WTC11 (cell line): ENCODE results near the gene NFIA. TPM values are rescaled to one million over a fixed set of nuclear protein-coding genes. Genes with fewer than 3 reads are reported as not detected.

Source experiments
- ATAC-seq: fragments of 200-7000 bp; cut with Tn5 transposase; 2 replicates; pipeline ENCODE4 v1.10.0; 2021; ENCODE audit warnings: mild to moderate bottlenecking, moderate library complexity
- CTCF ChIA-PET: fragments of 300-600 bp; sonication (Branson Sonifier 250); formaldehyde crosslinking; loops from one replicate; lab custom pipeline; 2021; ENCODE audit warnings: antibody characterized with exemption; lab: Charles Lee
- POLR2A ChIA-PET: fragments of 350-600 bp; sonication (Branson Sonifier 250); formaldehyde crosslinking; loops from one replicate; lab custom pipeline; 2021; ENCODE audit warnings: antibody characterized with exemption; lab: Charles Lee
- DNase-seq: peaks from one replicate; pipeline ENCODE4 v3.0.0; 2021; ENCODE audit warnings: low spot score
- H3K27ac Mint-ChIP-seq: 2 replicates; pipeline ENCODE4 v1.8.0; 2021; ENCODE audit warnings: mixed read lengths
- H3K27me3 Mint-ChIP-seq: 2 replicates; pipeline ENCODE4 v1.8.0; 2021; ENCODE audit warnings: low read depth, mild to moderate bottlenecking, moderate library complexity, mixed read lengths
- H3K36me3 Mint-ChIP-seq: 2 replicates; pipeline ENCODE4 v1.8.0; 2021; ENCODE audit warnings: mixed read lengths
- H3K4me1 Mint-ChIP-seq: 2 replicates; pipeline ENCODE4 v1.8.0; 2022; ENCODE audit warnings: mixed read lengths
- H3K4me3 Mint-ChIP-seq: 2 replicates; pipeline ENCODE4 v1.8.0; 2021; ENCODE audit warnings: mild to moderate bottlenecking, moderate library complexity, mixed read lengths
- H3K9me3 Mint-ChIP-seq: 2 replicates; pipeline ENCODE4 v1.8.0; 2021; ENCODE audit warnings: mixed read lengths
- ATF6 ChIP-seq: sonication (generic); formaldehyde crosslinking; IDR thresholded peaks from 2 replicates; pipeline ENCODE4 v1.8.1; 2023; ENCODE audit warnings: mild to moderate bottlenecking, missing genetic modification reagents
- E2F1 ChIP-seq: sonication (generic); formaldehyde crosslinking; IDR thresholded peaks from 2 replicates; pipeline ENCODE4 v1.8.0; 2022; ENCODE audit warnings: mild to moderate bottlenecking, missing genetic modification reagents
- E2F4 ChIP-seq: sonication (generic); formaldehyde crosslinking; IDR thresholded peaks from 2 replicates; pipeline ENCODE4 v1.8.1; 2022; ENCODE audit warnings: low read depth, mild to moderate bottlenecking, moderate library complexity, missing genetic modification reagents, borderline replicate concordance
- ESRRA ChIP-seq: sonication (generic); formaldehyde crosslinking; IDR thresholded peaks from 2 replicates; pipeline ENCODE4 v1.8.1; 2022; ENCODE audit warnings: mild to moderate bottlenecking, missing genetic modification reagents, borderline replicate concordance
- FOXP1 ChIP-seq: sonication (generic); formaldehyde crosslinking; IDR thresholded peaks from 2 replicates; pipeline ENCODE4 v1.8.0; 2022; ENCODE audit warnings: missing genetic modification reagents, mild to moderate bottlenecking, moderate library complexity, borderline replicate concordance
- IRF2 ChIP-seq: sonication (generic); formaldehyde crosslinking; IDR thresholded peaks from 2 replicates; pipeline ENCODE4 v1.8.0; 2022; ENCODE audit warnings: low read depth, missing genetic modification reagents, borderline replicate concordance
- MAX ChIP-seq: sonication (generic); formaldehyde crosslinking; IDR thresholded peaks from 2 replicates; pipeline ENCODE4 v1.8.0; 2022; ENCODE audit warnings: mild to moderate bottlenecking, missing genetic modification reagents
- NFE2L1 ChIP-seq: sonication (generic); formaldehyde crosslinking; IDR thresholded peaks from 2 replicates; pipeline ENCODE4 v1.8.1; 2023; ENCODE audit warnings: missing genetic modification reagents
- SP1 ChIP-seq: sonication (generic); formaldehyde crosslinking; conservative IDR thresholded peaks from 2 replicates; pipeline ENCODE4 v1.8.1; 2022; ENCODE audit warnings: missing genetic modification reagents
- ZNF219 ChIP-seq: sonication (generic); formaldehyde crosslinking; IDR thresholded peaks from 2 replicates; pipeline ENCODE4 v1.8.0; 2023; ENCODE audit warnings: missing genetic modification reagents, mild to moderate bottlenecking, borderline replicate concordance
- ZNF416 ChIP-seq: fragments of 250-450 bp; sonication (Bioruptor Pico); IDR thresholded peaks from 2 replicates; pipeline ENCODE4 v1.9.0; 2021; ENCODE audit warnings: mild to moderate bottlenecking, inconsistent platforms
- ZNF423 ChIP-seq: fragments of 250-450 bp; sonication (Bioruptor Pico); IDR thresholded peaks from 2 replicates; pipeline ENCODE4 v2.1.2; 2022; ENCODE audit warnings: mild to moderate bottlenecking, moderate library complexity
- ZNF671 ChIP-seq: fragments of 250-450 bp; sonication (Bioruptor Pico); IDR thresholded peaks from 2 replicates; pipeline ENCODE4 v1.8.0; 2021; ENCODE audit warnings: mild to moderate bottlenecking
- total RNA-seq: library from RNA; stranded (reverse); gene quantifications from 3 replicates; pipeline ENCODE4 v1.2.3, GENCODE V29; 2021
- TF ChIP-seq, protein P1 (sequence below): fragments of 250-450 bp; sonication (Bioruptor Pico); IDR thresholded peaks from 2 replicates; pipeline ENCODE4 v1.9.0; 2021; ENCODE audit warnings: mild to moderate bottlenecking
- TF ChIP-seq, protein P2 (sequence below): sonication (generic); formaldehyde crosslinking; IDR thresholded peaks from 2 replicates; pipeline ENCODE4 v1.8.0; 2023; ENCODE audit warnings: missing genetic modification reagents, mild to moderate bottlenecking, borderline replicate concordance

Gene NFIA
- total RNA-seq, 1 experiment from 2014 or later = 16.7 TPM

- CTCF ChIA-PET = interaction anchor here (1.4 kb wide), 1 partner anchor 223 kb away, joined by 3 read pairs; no protein-coding TSS in a partner anchor
Measured at GRCh38 chr1:61273167-61273705, 190.9 kb downstream of the NFIA start.

DNA sequence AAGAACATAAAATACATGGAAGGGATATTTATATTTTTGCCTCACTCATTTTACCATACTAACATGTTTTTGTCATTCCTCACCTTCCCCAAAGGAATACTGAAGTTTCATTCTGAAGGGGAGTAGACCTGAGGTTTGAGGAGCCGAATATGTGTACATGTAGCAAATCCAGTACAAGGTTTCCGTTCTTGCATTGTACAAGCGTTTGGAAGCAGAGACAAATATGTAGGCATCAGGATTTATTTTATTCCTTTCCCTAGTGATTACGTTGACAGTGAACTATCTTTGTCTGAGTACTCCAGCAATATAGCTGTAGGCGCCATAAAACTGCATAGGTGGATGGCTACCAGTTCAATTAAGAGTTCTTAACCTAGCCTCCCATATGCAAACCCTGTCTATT lies 191.5 kb downstream of the NFIA start:
- Mint-ChIP-seq H3K27me3 (no peaks in the 10 kb centered on the region), H3K4me3 (no peak overlapping the region), H3K9me3 (no peaks in the 10 kb centered on the region), H3K27ac (no peak overlapping the region), H3K4me1 (peaks cover 47% of the 10 kb centered on the region), H3K36me3 (no peaks in the 10 kb centered on the region)
- ATAC-seq (no peak), DNase-seq (no peak)
- POLR2A ChIA-PET = no interaction called here
- CTCF ChIA-PET = interaction anchor here (1.4 kb wide), 1 partner anchor 224 kb away, joined by 3 read pairs; no protein-coding TSS in a partner anchor
- TF ChIP-seq ZNF671 (CRISPR knock-in tag) (no peak), NFE2L1 (CRISPR knock-in tag) (no peak), ATF6 (CRISPR knock-in tag) (no peak), IRF2 (CRISPR knock-in tag) (no peak), ZNF423 (CRISPR knock-in tag) (no peak), MAX (CRISPR knock-in tag) (no peak), SP1 (CRISPR knock-in tag) (no peak), E2F1 (CRISPR knock-in tag) (no peak), ZNF416 (CRISPR knock-in tag) (no peak), FOXP1 (CRISPR knock-in tag) (no peak), ZNF219 (no peak)
- TF ChIP-seq, protein P1, sequence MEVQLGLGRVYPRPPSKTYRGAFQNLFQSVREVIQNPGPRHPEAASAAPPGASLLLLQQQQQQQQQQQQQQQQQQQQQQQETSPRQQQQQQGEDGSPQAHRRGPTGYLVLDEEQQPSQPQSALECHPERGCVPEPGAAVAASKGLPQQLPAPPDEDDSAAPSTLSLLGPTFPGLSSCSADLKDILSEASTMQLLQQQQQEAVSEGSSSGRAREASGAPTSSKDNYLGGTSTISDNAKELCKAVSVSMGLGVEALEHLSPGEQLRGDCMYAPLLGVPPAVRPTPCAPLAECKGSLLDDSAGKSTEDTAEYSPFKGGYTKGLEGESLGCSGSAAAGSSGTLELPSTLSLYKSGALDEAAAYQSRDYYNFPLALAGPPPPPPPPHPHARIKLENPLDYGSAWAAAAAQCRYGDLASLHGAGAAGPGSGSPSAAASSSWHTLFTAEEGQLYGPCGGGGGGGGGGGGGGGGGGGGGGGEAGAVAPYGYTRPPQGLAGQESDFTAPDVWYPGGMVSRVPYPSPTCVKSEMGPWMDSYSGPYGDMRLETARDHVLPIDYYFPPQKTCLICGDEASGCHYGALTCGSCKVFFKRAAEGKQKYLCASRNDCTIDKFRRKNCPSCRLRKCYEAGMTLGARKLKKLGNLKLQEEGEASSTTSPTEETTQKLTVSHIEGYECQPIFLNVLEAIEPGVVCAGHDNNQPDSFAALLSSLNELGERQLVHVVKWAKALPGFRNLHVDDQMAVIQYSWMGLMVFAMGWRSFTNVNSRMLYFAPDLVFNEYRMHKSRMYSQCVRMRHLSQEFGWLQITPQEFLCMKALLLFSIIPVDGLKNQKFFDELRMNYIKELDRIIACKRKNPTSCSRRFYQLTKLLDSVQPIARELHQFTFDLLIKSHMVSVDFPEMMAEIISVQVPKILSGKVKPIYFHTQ (CRISPR knock-in tag) = no peak

More at GRCh38 chr1:61273167-61273705, 190.9 kb downstream of the NFIA start:
- Mint-ChIP-seq H3K4me1 (peaks cover 53% of the 10 kb centered on the region), H3K4me3 (no peak overlapping the region), H3K27ac (no peak overlapping the region)
- POLR2A ChIA-PET = no interaction called here
- no peak for DNase-seq
- TF ChIP-seq, protein P2, sequence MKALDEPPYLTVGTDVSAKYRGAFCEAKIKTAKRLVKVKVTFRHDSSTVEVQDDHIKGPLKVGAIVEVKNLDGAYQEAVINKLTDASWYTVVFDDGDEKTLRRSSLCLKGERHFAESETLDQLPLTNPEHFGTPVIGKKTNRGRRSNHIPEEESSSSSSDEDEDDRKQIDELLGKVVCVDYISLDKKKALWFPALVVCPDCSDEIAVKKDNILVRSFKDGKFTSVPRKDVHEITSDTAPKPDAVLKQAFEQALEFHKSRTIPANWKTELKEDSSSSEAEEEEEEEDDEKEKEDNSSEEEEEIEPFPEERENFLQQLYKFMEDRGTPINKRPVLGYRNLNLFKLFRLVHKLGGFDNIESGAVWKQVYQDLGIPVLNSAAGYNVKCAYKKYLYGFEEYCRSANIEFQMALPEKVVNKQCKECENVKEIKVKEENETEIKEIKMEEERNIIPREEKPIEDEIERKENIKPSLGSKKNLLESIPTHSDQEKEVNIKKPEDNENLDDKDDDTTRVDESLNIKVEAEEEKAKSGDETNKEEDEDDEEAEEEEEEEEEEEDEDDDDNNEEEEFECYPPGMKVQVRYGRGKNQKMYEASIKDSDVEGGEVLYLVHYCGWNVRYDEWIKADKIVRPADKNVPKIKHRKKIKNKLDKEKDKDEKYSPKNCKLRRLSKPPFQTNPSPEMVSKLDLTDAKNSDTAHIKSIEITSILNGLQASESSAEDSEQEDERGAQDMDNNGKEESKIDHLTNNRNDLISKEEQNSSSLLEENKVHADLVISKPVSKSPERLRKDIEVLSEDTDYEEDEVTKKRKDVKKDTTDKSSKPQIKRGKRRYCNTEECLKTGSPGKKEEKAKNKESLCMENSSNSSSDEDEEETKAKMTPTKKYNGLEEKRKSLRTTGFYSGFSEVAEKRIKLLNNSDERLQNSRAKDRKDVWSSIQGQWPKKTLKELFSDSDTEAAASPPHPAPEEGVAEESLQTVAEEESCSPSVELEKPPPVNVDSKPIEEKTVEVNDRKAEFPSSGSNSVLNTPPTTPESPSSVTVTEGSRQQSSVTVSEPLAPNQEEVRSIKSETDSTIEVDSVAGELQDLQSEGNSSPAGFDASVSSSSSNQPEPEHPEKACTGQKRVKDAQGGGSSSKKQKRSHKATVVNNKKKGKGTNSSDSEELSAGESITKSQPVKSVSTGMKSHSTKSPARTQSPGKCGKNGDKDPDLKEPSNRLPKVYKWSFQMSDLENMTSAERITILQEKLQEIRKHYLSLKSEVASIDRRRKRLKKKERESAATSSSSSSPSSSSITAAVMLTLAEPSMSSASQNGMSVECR (CRISPR knock-in tag) = no peak
- TF ChIP-seq E2F1 (CRISPR knock-in tag) (no peak), ESRRA (no peak), E2F4 (CRISPR knock-in tag) (no peak)
- TF ChIP-seq, all 79 proteins: peak for 0
- no peak for ATAC-seq
- Mint-ChIP-seq H3K36me3 (no peaks in the 10 kb centered on the region), H3K9me3 (no peaks in the 10 kb centered on the region), H3K27me3 (no peaks in the 10 kb centered on the region)
